ENCODE results near the gene ZNF821.
"Not testable (repeated sequence)": the region's sequence is repeated elsewhere in the genome, so short reads cannot be mapped to it uniquely, and the experiment has no call there.

Gene ZNF821

DNA sequence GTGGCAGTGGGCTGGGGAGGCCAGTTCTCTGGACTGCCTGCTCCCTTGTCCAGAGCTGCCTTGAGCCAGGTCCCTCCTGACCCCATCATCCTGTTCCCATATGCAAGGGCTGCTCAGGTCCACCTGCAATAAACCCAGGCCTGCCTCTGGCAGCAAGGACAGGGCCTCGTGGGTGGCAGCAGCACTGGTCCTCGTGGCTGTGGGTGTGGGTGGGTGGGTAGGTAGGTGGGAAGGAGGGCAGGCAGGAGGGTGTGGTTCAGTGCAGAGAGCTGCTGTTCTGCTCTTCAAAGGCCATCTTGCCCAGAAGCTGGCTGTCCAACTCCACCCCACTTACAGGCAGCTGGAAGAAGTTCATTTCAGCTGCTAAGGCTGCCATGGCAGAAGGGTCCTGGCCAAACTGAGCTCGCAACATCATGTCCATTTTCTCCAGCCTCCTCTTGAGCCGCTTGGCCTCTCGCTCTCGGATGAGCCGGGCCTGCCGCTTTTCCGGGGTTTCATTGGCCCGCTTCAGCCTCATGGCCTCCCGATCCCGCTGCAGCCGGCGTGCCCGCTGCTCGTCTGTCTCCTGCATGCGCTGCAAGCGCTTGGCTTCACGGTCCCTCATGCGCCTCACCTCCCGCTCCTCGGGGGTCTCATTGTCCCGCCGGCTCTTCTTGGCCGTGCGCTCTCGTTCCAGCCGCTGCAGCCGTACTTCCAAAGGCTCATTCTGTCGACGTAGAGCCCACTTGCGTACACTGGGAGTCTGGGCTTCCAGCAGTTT lies 24.0 kb downstream of the ZNF821 start:
- DNase-seq (ENCODE audit: low read depth in 3 of 3) = no peak

DNA sequence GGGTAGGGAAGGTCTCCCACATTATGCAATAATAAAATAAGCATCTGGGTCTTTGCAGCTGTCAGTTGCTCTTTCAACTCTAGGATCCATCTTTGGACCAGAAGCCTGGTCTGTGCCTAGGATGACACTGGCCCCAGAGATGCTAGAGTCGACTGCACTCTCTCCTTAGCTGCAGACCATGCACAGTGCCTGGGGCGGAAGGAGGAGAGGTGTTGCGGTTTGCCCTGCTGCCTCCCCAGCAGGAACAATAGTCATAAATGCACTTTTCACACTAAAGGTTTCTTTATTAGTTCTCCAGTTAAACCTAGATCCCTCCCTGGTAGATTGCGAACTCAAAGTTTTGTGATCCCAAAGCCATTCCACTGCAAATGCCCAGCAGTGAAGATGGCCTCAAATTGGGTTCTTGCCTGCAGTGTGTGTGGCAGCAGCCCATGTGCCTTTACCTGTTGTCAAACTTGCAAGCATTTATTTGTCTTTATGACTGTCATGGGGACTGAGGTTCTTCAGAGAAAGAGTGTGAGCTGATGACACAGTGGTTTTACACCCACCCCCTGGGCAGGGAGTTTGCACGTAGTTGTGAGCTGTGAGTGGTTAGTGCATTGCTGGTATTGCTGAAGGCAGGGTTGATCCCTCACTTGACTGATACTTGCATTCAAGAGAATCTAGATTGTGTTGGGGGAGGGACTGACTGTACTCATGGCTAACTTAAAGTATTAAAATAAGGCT lies 27.9 kb downstream of the ZNF821 start:
- no peak for DNase-seq (ENCODE audit: low read depth in 3 of 3)

- DNase-seq (ENCODE audit: low read depth in 3 of 3) = no peak
Measured at GRCh38 chr16:71854369-71854948, 29.5 kb downstream of the ZNF821 start.

- DNase-seq (ENCODE audit: low read depth in 3 of 3) = no peak
Measured at GRCh38 chr16:71853413-71853812, 30.6 kb downstream of the ZNF821 start.

- no peak for DNase-seq (ENCODE audit: low read depth in 3 of 3)
Measured at GRCh38 chr16:71852561-71852960, 31.4 kb downstream of the ZNF821 start.

- DNase-seq (ENCODE audit: low read depth in 3 of 3) = no peak
Measured at GRCh38 chr16:71852158-71852557, 31.8 kb downstream of the ZNF821 start.

- DNase-seq (ENCODE audit: low read depth in 3 of 3) = no peak
Measured at GRCh38 chr16:71851746-71852145, 32.2 kb downstream of the ZNF821 start.

GRCh38 chr16:71848622-71849021 lies 35.4 kb downstream of the ZNF821 start:
- no peak for DNase-seq (ENCODE audit: low read depth in 3 of 3)

DNA sequence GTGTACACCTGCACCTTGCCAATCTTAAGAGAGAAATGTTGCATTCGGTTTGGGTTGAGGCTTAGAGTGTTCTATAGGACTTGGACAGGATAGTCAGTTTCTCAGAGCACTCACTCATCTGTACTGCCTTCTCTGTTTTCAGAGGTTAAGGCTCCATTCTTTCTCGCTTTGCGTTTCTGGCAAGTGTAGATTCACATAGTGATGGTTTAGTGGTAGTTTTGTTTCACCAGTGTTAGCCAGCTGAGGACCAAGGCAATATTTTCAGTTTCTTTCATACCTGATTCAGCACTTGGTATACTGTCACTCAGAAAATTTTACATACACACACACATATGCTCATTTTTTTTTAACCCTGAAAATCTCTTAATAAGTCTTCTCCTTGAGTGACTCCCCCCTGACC lies 36.9 kb downstream of the ZNF821 start:
- DNase-seq (ENCODE audit: low read depth in 3 of 3) = no peak

DNA sequence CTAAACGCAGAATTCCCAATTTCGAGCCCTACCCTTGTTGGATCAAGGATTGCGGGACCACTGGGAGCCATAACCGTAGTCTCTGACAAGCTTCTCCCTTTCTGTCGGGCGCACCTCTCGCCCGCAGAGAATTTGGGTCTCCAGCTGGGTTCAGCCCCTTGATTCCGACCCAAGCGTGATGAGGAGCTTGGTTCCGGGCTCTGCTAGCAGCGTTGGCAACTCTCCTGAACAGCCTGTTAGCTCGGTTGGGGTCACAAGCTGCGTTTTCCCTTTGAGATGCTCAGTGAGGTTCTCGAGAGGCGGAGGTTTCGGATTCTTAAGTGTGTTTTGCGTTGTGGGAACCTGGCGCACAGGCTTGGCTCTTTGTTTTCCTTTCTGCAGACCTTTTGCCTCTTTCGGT lies 37.6 kb downstream of the ZNF821 start:
- no peak for DNase-seq (ENCODE audit: low read depth in 3 of 3)

- DNase-seq (ENCODE audit: low read depth in 3 of 3) = peak; percentile 85 to 88 (median 87)
Measured at GRCh38 chr16:71845639-71846430, 38.1 kb downstream of the ZNF821 start, which contains the start of gene ATXN1L. TSS of gene ATXN1L (plus strand) at chr16:71845976. CDS start at chr16:71849741, 3,765 bp downstream.

DNA sequence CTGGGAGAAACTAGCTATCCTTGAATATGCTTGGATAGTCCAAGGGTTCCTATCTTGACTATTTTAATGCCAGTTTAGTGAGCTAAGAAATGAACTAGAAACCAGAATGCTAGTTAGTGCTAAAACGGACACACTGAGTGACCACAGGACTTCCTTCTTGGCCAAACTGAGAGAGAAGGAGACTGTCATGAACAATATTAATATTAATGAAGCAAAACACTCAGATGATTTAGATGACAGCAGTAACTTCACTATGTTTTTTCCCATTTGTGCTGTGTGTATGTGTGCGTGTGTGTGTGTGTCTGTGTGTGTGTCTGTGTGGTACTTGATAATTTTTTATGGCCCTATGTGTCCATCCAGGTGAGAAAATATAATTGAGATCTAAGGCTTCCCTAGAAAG lies 40.4 kb downstream of the ZNF821 start:
- DNase-seq (ENCODE audit: low read depth in 3 of 3) = no peak

DNA sequence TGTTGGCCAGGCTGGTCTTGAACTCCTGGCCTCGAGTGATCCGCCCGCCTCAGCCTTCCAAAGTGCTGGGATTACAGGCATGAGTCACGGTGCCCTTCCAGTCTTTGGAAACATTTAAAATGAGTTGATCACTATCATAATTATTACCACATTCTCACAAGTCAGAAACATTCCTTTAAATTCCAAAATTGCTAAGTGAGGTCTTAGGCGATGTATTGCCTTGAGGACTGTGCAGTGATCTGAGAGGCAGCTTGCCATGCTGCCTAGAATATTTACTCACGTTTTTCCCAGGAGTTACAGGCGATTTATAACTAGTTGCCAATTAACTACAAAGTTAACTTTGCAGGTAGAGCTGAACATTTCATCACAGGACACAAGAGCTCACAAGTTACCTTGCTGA lies 43.9 kb downstream of the ZNF821 start:
- no peak for DNase-seq (ENCODE audit: low read depth in 3 of 3)

DNA sequence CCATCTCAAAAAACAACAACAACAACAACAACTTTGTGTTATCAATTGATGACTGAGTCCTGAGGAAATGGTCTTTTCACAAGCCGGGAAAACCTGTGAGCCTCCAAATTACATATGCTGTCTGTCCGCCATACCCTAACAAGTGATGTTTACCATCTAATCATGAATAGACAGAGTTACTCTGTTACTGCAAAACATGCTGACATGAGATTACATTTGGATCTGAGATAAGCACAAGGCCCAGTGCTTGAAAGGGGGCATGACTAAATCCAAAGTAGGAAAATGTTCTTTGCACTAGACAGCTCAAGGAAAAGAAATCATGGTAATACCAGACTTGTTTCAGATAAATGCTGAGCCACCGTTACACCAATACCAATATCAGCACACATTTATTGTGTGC lies 46.8 kb downstream of the ZNF821 start:
- DNase-seq (ENCODE audit: low read depth in 3 of 3) = no peak

- no peak for DNase-seq (ENCODE audit: low read depth in 3 of 3)
Measured at GRCh38 chr16:71834291-71834690, 49.7 kb downstream of the ZNF821 start.

DNA sequence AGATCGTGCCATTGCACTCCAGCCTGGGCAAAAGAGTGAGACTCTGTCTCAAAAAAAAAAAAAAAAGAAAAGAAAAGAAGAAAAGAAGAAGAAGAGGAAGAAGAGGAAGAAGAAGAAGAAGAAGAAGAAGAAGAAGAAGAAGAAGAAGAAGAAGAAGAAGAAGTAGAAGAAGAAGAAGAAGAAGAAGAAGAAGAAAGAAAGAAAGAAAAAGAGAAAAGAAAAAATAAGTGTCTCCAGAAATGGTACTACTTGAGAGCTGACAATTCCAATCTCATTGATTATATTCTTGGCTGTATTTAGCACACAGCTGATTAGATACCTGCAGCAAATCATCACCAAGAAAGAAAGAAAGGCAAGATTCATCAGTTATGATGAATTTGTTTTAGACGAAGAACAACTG lies 51.9 kb downstream of the ZNF821 start:
- DNase-seq (ENCODE audit: low read depth in 3 of 3) = not testable (repeated sequence)

DNA sequence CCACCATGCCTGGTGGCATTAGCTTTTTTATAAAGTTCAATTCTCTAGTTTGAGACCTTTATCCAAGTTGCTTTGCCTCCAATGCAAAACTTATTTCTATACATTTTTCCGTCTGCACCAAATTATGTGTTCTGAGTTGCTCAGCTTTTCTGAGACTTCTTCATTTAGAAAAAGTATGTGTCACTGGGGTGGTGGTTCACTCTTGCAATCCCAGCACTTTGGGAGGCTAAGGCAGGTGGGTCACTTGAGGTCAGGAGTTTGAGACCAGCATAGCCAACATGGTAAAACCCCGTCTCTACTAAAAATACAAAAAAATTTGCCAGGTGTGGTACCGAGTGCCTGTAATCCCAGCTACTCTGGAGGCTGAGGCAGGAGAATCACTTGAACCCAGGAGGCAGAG lies 52.3 kb downstream of the ZNF821 start:
- DNase-seq (ENCODE audit: low read depth in 3 of 3) = not testable (repeated sequence)

GRCh38 chr16:71830359-71830758 lies 53.6 kb downstream of the ZNF821 start:
- no peak for DNase-seq (ENCODE audit: low read depth in 3 of 3)

DNA sequence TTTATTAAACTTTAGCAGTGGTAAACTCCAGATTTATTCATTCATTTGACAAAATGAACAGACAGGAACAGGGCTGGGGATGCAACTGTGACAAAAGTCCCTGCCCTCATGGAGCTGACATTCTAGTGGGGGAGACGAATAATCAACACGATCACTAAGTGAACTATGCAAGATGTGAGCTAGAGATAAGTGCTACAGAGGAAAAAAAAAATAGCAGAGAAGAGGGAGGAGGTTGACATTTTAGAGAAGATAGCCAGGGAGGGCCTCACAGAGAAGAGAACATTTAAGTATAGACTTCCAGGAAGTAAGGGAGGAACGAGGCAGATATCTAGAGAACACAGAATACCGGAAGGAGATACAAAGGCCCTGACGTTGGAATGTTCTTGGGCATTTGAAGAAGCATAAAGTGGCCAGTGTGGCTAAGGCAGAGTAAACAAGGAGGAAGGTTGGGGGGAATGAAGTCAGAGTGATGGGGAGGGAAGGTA lies 57.4 kb downstream of the ZNF821 start:
- no peak for DNase-seq (ENCODE audit: low read depth in 3 of 3)

GRCh38 chr16:71817155-71817500 lies 66.9 kb downstream of the ZNF821 start:
- not testable (repeated sequence) for DNase-seq (ENCODE audit: low read depth in 3 of 3)

DNA sequence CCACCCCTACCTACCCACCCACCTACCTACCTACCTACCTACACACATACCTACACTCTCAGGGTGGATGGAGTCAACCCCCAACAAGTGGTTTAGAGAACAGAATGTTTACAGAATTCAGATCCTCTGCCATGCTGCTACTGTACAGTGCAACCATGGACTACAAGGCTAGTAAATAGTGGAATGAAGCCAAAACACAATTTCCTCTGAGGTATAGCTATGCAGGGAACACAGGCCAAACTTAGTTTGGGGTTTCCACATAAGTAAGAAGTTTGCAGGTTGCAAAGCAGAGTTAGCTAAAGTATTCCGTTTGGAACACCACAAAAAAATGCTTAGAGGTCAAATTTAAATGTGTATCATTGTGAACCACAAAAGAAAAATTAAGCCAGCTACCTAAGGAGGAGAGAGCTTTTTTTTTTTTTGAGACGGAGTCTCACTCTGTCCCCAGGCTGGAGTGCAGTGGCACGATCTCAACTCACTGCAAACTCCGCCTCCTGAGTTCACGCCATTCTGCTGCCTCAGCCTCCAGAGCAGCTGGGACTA lies 72.7 kb downstream of the ZNF821 start:
- no peak for DNase-seq (ENCODE audit: low read depth in 3 of 3)

DNA sequence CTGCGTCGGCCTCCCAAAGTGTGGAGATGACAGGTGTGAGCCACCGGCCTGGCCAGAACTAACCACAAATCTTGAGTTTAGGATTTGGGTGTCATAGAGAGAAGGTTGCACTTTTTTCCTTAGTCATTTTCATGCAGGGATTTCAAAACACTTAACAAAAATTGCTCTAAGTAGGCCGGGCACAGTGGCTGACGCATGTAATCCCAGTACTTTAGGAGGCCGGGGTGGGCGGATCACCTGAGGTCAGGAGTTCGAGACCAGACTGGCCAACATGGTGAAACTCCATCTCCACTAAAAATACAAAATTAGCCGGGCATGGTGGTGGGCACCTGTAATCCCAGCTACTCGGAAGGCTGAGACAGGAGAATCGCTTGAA lies 73.8 kb downstream of the ZNF821 start:
- DNase-seq (ENCODE audit: low read depth in 3 of 3) = not testable (repeated sequence)
